K562 (cell line): Measurements from ENCODE around the gene LGALS8. TPM values are rescaled to one million over a fixed set of nuclear protein-coding genes. Genes with fewer than 3 reads are reported as not detected.

Experiments used
- ADNP ChIP-seq: fragments of 200-800 bp; sonication (Bioruptor generic); IDR thresholded peaks from 2 replicates; pipeline ENCODE4 v1.6.1; 2016; ENCODE audit warnings: missing genetic modification characterization, missing compliant biosample characterization
- CLOCK ChIP-seq: fragments of 250-450 bp; sonication (Bioruptor Pico); IDR thresholded peaks from 2 replicates; pipeline ENCODE4 v1.4.0; 2020; ENCODE audit warnings: mild to moderate bottlenecking, moderate library complexity, borderline replicate concordance
- HES1 ChIP-seq: fragments of 450-650 bp; IDR thresholded peaks from 2 replicates; pipeline ENCODE4 v1.6.1; 2016; ENCODE audit warnings: low read depth, mild to moderate bottlenecking, moderate library complexity
- JUN ChIP-seq, 2 experiments: sonication (generic) in 1 of 2; formaldehyde crosslinking in 1 of 2; IDR thresholded peaks; 2 replicates each; pipeline versions ENCODE4 v1.6.1 to v1.8.0; 2012 to 2022; ENCODE audit warnings: borderline replicate concordance in 2 of 2, mild to moderate bottlenecking in 2 of 2, improper control_type of control experiment in 1 of 2, low read depth in 1 of 2, low read length in 1 of 2, missing genetic modification reagents in 1 of 2
- NFE2L1 ChIP-seq: fragments of 450-650 bp; IDR thresholded peaks from 2 replicates; pipeline ENCODE4 v1.6.1; 2016; ENCODE audit warnings: missing genetic modification characterization, low read depth, mild to moderate bottlenecking, missing compliant biosample characterization, moderate library complexity, borderline replicate concordance
- PCBP2 ChIP-seq: fragments of 200-400 bp; formaldehyde crosslinking; IDR thresholded peaks from 2 replicates; pipeline ENCODE4 v1.6.1; 2018; ENCODE audit warnings: low read length, low read depth, mild to moderate bottlenecking, moderate library complexity; ENCODE audit not compliant: poor library complexity, severe bottlenecking
- PHF8 ChIP-seq: fragments of 200-600 bp; sonication (generic); IDR thresholded peaks from 2 replicates; pipeline ENCODE4 v1.6.1; 2012; ENCODE audit warnings: mixed run types, mild to moderate bottlenecking, inconsistent platforms, low read length, moderate library complexity, borderline replicate concordance
- RUNX1 ChIP-seq: sonication (generic); IDR thresholded peaks from 2 replicates; pipeline ENCODE4 v1.6.1; 2016; ENCODE audit warnings: antibody characterized with exemption, low read depth
- SRSF7 ChIP-seq: fragments of 200-400 bp; formaldehyde crosslinking; optimal IDR thresholded peaks from 2 replicates; pipeline ENCODE3; 2017; ENCODE audit warnings: mild to moderate bottlenecking, low read depth, low read length
- XRCC5 ChIP-seq: fragments of 200-400 bp; formaldehyde crosslinking; IDR thresholded peaks from 2 replicates; pipeline ENCODE4 v1.6.1; 2017; ENCODE audit warnings: low read depth, mild to moderate bottlenecking, low read length
- ZC3H4 ChIP-seq: sonication (generic); formaldehyde crosslinking; IDR thresholded peaks from 2 replicates; pipeline ENCODE4 v1.9.0; 2021; ENCODE audit warnings: missing genetic modification reagents, borderline replicate concordance
- ZNF318 ChIP-seq, 2 experiments: fragments of 450-650 bp; IDR thresholded peaks; 2 replicates each; pipeline ENCODE4 v1.6.1; 2016; ENCODE audit warnings: mild to moderate bottlenecking in 2 of 2, borderline replicate concordance in 1 of 2, low read depth in 1 of 2, moderate library complexity in 1 of 2
- polyA plus RNA-seq, 8 experiments: library from polyadenylated mRNA; depleted of rRNA in 4 of 8; stranded (reverse) in 5 of 8; unstranded in 3 of 8; fragments of >200 nt; fragmentation: Nextera tagmentation in 2 of 8; fragmentation: Illumina TruSeq in 1 of 8; extraction: Ambion mirVana in 2 of 8; extraction: Trizol in 1 of 8; gene quantifications; 2 replicates each; pipeline versions ENCODE4 v1.2.1 to v1.2.3, GENCODE V29; 2011 to 2014; ENCODE audit warnings: inconsistent platforms in 1 of 8, missing spikeins in 1 of 8
- total RNA-seq, 7 experiments: library from RNA; depleted of rRNA in 6 of 7; stranded (reverse); fragments of >200 nt in 6 of 7; fragmentation: Illumina TruSeq in 2 of 7; extraction: Trizol in 2 of 7; gene quantifications; 2 replicates each; pipeline versions ENCODE4 v1.2.1 to v1.2.3, GENCODE V29; 2011 to 2021; ENCODE audit warnings: low replicate concordance in 1 of 7

LGALS8 gene
- total and polyA plus RNA-seq, 9 of the 15 experiments (the other 6 are each of a cell fraction or from before 2014, with no cell fraction given), result 57.4 to 87.7 (median 70.3) TPM

- TF ChIP-seq ZC3H4, result peak; percentile 58; the same call in 1 of the 2 replicates
- TF ChIP-seq CLOCK (CRISPR knock-in tag), result no peak
- TF ChIP-seq XRCC5, result no peak; the same call in 1 of the 2 replicates
- no peak for TF ChIP-seq SRSF7
- no peak; a peak in 1 of 4 replicates for TF ChIP-seq ZNF318 (IDR thresholded peaks at IDR 0.05; ENCODE audit: borderline replicate concordance in 1 of 2, low read depth in 1 of 2)
- no peak for TF ChIP-seq RUNX1
- TF ChIP-seq ADNP, result no peak
- TF ChIP-seq JUN (IDR thresholded peaks at IDR 0.05; ENCODE audit: borderline replicate concordance, low read depth, low read length), result no peak
- TF ChIP-seq JUN (CRISPR knock-in tag; IDR thresholded peaks at IDR 0.05; ENCODE audit: borderline replicate concordance), result no peak; the same call in 1 of the 2 replicates
- no peak for TF ChIP-seq HES1
- no peak for TF ChIP-seq PCBP2
- TF ChIP-seq PHF8, result peak; percentile 73; the same call in 1 of the 2 replicates
- no peak for TF ChIP-seq NFE2L1 (tag)
These were observed 536 bp downstream of the LGALS8 start (continued) for GRCh38 chr1:236524142-236524894.
